HG03039 (cell line): ENCODE data around the gene GNL3.
"Not testable (repeated sequence)": the region's sequence is repeated elsewhere in the genome, so short reads cannot be mapped to it uniquely, and the experiment has no call there.

Source experiments
- ATAC-seq: cut with Tn5 transposase; IDR thresholded peaks from one replicate; pipeline ENCODE4 v1.9.1; 2021; ENCODE audit warnings: mild to moderate bottlenecking, moderate library complexity; ENCODE audit not compliant: unreplicated experiment

Gene GNL3

GRCh38 chr3:52715714-52716305 is 30.0 kb downstream of the GNL3 start:
- ATAC-seq, result no peak

GRCh38 chr3:52719618-52720017 is 33.8 kb downstream of the GNL3 start:
- no peak for ATAC-seq

- no peak for ATAC-seq
These were observed 35.3 kb downstream of the GNL3 start for GRCh38 chr3:52721002-52721729.

GRCh38 chr3:52721730-52722008 is 35.8 kb downstream of the GNL3 start:
- no peak for ATAC-seq

- ATAC-seq, result no peak
These were observed 36.7 kb downstream of the GNL3 start for GRCh38 chr3:52722491-52722890.

- ATAC-seq, result no peak
These were observed 38.1 kb downstream of the GNL3 start for GRCh38 chr3:52723935-52724334.

GRCh38 chr3:52724511-52724910 is 38.7 kb downstream of the GNL3 start:
- no peak for ATAC-seq

GRCh38 chr3:52728753-52729152 is 42.9 kb downstream of the GNL3 start:
- not testable (repeated sequence) for ATAC-seq

- no peak for ATAC-seq
These were observed 44.8 kb downstream of the GNL3 start for GRCh38 chr3:52730681-52731080.

- no peak for ATAC-seq
These were observed 45.8 kb downstream of the GNL3 start for GRCh38 chr3:52731590-52731989.

GRCh38 chr3:52733256-52733891 is 47.5 kb downstream of the GNL3 start:
- no peak for ATAC-seq

GRCh38 chr3:52739730-52740129 is 53.9 kb downstream of the GNL3 start:
- ATAC-seq, result no peak

- ATAC-seq, result no peak
These were observed 56.7 kb downstream of the GNL3 start for GRCh38 chr3:52742418-52743041.

GRCh38 chr3:52743152-52743551 is 57.3 kb downstream of the GNL3 start:
- ATAC-seq, result no peak

GRCh38 chr3:52743721-52744120 is 57.9 kb downstream of the GNL3 start:
- ATAC-seq, result no peak
